DMS53 treated with DMSO at 0.1 percent for 48 hours (cell line): ENCODE measurements around the gene MINDY4B.

ENCODE experiments used
- DNase-seq: peaks from one replicate; lab custom pipeline; 2025; ENCODE audit not compliant: unreplicated experiment; lab: John Stamatoyannopoulos, UW

The MINDY4B gene

DNA sequence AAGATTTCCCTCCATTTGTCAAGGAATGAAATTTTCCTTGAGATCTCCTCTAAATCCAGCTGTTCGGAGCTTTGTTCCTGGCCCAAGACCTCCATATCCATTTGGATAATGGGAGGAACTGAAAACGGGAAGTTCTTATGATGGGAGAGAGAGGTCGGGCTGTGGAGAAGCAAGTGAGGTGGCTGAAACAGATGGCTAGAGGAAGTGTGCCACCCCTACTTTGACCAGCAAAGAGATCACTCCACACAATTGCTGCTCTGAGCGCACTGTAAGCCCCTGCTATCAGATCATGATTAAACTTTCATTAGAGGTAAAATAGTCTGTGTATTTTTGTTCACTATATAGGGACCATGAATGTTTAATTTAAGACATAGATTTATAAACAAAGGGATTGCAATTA, at the start of gene MINDY4B:
TSS of gene MINDY4B (minus strand) at position 101 of the 400 bp plus-strand sequence. CDS start at position 101, 0 bp downstream.
- DNase-seq: no peak

- no peak for DNase-seq
Observed at GRCh38 chr3:150951923-150952322, 46.7 kb upstream of the MINDY4B start.

DNA sequence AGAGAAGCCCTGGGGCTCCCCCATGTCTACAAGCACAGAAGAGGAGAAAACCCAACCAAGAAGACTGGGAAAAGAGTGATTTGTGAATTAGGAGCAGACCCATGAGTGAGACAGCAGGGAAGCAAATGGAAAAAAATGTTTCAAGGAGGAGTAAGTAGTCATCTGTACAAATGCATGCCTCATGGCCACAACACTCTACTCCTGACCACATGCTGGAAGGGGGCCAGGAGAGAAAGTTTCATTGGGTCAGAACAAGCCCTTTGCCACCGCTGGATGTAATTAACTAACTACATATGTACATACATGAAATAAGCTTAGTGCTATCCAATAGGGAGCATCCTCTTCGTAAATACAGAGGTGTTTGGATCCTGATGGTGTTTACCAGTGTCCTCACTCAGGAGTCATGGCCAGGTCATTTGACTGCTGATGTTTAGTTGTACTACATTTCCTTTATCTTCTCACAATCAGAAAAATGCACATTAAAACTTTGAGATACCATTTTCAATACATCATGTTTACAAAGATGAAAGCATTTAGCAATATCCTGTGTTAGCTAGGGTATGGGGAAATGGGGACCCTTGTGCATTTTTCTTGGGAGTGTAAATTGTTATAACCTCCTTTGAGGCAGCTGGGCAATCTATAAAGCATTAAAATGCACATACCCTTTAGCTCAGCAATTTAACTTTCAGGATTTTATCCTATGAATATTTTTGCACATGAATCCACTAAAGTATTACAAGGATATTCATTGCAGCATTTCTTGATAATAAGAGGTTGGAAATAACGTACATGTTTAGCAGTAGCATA, 40.2 kb upstream of the MINDY4B start:
- DNase-seq: no peak

DNA sequence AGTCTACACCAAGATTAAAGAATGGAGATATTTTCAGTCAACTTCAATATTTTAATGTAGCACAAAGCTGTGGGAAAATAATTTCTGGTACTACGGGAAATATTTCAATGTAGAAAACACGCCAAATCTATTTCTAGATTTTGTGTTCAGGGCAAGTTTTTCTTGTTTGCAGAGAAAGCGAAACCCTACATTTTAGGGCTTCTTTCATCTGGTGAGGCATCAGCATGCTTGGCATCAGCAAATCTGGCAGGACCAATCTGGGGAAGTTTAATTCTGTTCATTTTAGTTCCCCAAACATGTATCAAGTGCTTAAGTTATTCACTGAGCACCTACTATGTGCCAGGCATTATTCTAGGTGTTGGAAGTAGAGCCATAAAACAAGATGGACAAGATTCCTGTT, 37.0 kb upstream of the MINDY4B start:
- DNase-seq: no peak

- DNase-seq: no peak
Observed at GRCh38 chr3:150936693-150937092, 31.5 kb upstream of the MINDY4B start.

DNA sequence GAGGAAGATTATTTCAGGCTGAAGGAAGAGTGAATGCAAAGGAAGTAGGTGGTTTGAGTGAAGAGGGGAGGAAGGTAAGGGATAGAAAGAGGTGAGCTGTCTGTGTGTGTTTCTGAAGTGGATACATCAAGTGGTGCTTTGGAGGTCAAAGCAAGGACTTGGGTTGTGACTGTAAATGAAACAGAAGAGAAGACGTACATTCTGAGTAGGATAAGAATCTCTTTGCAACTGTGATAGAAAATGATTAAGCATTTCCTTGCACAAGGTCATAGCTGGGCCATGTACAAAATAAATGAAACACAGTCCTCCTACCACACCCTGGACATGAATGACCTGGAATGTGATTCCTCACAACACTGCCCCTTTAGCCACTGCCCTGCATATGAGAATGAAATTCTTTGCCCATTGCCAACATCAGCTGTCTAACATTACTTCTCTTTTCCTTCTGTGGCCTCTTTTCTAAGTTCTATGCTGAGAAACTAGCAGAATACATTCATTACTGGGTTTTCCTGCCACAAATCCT, 28.3 kb upstream of the MINDY4B start:
- no peak for DNase-seq

DNA sequence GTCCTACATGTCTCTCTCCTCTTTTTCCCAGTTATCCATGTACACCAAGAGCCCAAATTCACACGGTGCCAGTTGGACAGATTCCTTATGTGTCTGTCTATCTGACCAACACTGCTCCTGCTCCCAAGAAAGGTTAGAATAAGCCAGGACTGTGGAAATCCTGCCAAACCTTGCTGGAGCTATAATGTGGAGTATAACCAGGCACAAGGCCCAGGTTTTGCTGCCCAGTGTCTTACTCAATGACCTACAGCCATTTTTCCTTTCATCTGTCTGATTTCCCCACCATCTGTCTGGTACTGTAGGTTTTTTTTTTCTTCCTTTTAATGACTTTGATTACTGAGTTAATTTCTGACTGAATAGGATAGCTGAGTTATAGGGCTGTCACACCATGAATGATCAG, 26.5 kb upstream of the MINDY4B start:
- DNase-seq: no peak

GRCh38 chr3:150930839-150931238, 25.6 kb upstream of the MINDY4B start:
- DNase-seq: no peak

DNA sequence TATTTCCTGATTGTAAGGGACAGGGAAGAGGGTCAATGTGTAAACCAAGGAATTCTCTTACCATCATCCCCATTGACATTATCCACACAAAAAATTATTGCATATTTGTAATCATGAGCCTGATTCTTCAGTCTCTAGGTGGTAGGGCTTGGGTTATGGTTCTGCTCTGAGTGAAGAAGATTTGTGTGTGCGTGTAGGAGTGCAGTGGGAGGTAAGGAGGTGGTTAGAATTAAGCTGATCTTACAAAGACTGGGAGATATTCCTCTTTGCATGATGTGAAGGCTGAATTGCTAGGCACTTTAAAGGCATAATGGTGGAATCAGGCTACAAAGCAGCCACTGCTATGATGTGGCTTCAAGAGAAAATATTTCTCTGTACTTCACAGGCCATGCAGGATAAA, 23.0 kb upstream of the MINDY4B start:
- no peak for DNase-seq

- DNase-seq: no peak
Observed at GRCh38 chr3:150926328-150926727, 21.1 kb upstream of the MINDY4B start.

DNA sequence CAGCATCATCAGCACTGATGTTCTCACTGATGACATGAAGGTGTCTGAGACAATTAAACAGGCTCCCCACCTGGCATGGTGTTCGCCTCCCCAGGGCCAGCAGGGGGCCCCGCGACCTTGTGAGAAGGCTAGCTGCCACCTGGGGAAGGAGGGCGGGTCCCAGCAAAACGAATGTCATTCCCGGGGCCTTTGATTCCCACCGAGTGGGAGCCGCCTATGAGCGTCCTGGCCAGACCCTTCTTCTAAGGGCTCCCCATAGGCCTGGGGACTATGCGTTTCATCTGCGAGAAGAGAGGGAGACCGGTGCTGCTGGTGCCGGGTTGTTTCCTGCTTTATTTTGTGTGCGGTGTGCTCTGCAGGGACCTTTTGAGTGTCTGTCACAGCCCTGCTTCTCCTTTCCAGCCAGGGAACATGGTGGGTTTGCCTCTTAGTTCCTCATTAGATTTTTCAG, 20.5 kb upstream of the MINDY4B start:
- peak; percentile 43 for DNase-seq

DNA sequence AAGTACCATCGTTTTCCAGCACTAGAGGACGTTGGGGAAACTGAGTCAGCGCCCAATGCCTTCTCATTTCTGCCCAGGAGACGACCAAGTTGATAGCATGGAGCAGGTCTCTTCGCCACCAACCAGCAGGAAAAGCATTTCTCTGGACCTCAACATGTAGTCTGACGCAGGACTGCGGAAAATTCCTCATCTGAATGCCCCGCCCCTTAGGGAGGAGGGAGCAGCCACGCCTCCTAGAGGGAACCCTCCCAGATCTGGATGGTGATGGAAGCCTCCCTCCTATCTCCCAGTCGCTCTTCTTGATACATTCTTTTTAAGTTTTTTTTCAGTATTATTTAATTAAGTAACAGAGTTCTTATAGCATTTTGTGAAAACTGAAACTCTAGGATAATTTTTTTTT, 17.4 kb upstream of the MINDY4B start:
- DNase-seq: no peak

DNA sequence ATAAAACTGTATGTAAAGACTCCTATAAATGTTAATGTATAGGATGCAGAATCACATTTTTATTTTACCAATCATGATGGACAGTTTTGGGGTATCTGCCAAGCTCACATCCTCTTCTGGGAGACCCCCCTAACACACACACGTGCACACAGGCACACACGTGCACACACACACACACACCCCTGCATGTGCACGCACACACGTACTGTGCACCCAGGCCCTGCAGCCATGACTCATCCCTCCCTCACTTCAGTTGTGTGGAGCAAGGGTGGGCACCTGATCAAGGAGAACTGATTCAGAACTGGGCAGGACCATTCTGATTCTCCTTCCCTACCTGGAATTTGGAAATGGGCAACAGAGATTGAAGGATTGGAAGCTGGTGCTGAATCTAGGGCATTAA, 16.0 kb upstream of the MINDY4B start:
- no peak for DNase-seq

GRCh38 chr3:150920236-150920635, 15.0 kb upstream of the MINDY4B start:
- no peak for DNase-seq

GRCh38 chr3:150917951-150918350, 12.7 kb upstream of the MINDY4B start:
- no peak for DNase-seq

DNA sequence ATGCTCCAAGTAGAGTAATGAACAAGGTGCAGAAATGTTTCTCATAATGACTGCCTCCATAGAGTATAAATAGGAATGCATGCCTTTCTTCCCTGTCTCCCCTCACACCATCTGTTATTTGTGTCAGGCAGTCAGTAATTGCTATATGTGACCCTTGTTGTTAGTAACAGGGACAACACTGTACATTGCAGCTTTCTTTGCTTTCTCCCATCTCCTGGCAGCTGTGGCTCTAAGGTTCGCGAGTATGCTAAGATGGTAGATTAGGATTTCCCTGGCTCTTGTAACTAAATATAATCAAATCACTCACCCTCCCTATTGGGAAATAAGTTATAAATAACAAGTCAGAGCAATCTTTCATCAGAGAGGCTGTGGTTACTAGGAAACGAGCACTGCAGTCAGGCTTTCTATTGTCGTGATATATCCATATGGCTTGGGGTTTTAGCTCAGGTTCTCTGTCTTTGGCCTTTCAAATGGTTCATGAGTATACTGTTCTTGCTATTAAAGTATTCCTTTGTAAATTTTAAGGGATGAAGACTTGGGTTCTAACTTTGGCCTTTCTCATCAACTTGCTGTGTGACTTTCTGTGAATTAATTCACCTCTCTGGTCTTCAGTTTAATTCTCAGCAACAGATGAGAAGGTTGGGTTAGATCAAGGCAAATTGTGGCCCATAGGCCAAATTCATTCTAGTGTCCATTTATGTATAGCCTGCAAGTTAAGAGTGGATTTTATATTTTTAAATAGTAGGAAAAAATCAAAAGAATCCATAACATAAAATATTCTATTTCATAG, 8.1 kb upstream of the MINDY4B start:
- DNase-seq: no peak

- no peak for DNase-seq
Observed at GRCh38 chr3:150912501-150912900, 7.3 kb upstream of the MINDY4B start.

DNA sequence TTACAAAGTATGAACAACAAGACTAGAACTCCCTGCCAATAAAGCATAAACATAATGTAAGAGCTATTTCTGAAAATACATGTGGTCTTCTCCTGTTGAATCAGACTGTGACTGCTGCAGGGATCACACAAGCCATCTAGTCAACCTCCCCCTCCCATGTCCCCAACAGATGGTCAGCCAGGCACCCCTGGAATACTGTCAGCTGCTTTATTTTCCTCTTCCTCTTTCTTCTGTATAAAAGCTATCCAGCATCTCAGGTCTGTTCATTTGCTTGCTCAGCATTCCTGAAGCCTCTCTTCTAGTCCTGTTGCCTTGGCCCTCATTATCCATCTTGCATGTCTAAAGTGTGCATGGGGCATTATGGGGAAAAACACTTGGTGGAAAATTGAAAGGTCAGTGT, 6.5 kb upstream of the MINDY4B start:
- no peak for DNase-seq

GRCh38 chr3:150906461-150906860, 1.2 kb upstream of the MINDY4B start:
- DNase-seq: no peak

- DNase-seq: no peak
Observed at GRCh38 chr3:150905746-150906145, 507 bp upstream of the MINDY4B start.

- no peak for DNase-seq
Observed at GRCh38 chr3:150902988-150903387, 2.3 kb downstream of the MINDY4B start.

- no peak for DNase-seq
Observed at GRCh38 chr3:150901793-150902192, 3.4 kb downstream of the MINDY4B start.
